Stimulated activated naive CD8-positive, alpha-beta T cell treated with anti-CD3 and anti-CD28 coated beads, Interleukin-15, Interleukin-2, amounts not matched to agents 100 U/mL and 50 U/mL, for 24 hours (primary cell): Measurements from ENCODE around the gene ALG1.
A peak's percentile ranks its signal among the peaks of the same experiment; 100 is the strongest.
"Not testable (repeated sequence)": the region's sequence is repeated elsewhere in the genome, so short reads cannot be mapped to it uniquely, and the experiment has no call there.

Source experiments
- ATAC-seq: fragments of 150-1000 bp; cut with Tn5 transposase; one replicate; pipeline ENCODE4 v1.10.0; 2021
- DNase-seq: peaks from one replicate; pipeline ENCODE4 v3.0.0; 2021

Gene ALG1

GRCh38 chr16:5044581-5044980 lies 27.1 kb upstream of the ALG1 start:
- DNase-seq, ATAC-seq: not testable (repeated sequence)

- DNase-seq (no peak), ATAC-seq (no peak)
Measured at GRCh38 chr16:5045499-5046115, 26.0 kb upstream of the ALG1 start.

GRCh38 chr16:5046914-5047313 lies 24.7 kb upstream of the ALG1 start:
- ATAC-seq (no peak), DNase-seq (no peak)

- DNase-seq (no peak), ATAC-seq (no peak)
Measured at GRCh38 chr16:5054876-5055865, 16.5 kb upstream of the ALG1 start.

- DNase-seq (peak; percentile 63), ATAC-seq (peak; percentile 91)
Measured at GRCh38 chr16:5056352-5056751, 15.3 kb upstream of the ALG1 start.

- no peak for ATAC-seq
- DNase-seq = no peak
Measured at GRCh38 chr16:5058476-5058875, 13.2 kb upstream of the ALG1 start.

- DNase-seq (no peak), ATAC-seq (no peak)
Measured at GRCh38 chr16:5059386-5060072, 12.1 kb upstream of the ALG1 start.

- no peak for ATAC-seq
- DNase-seq = no peak
Measured at GRCh38 chr16:5060073-5060641, 11.5 kb upstream of the ALG1 start.

GRCh38 chr16:5062051-5062450 lies 9.6 kb upstream of the ALG1 start:
- DNase-seq (no peak), ATAC-seq (no peak)

- DNase-seq = no peak
- ATAC-seq = no peak
Measured at GRCh38 chr16:5062790-5063765, 8.6 kb upstream of the ALG1 start.

- ATAC-seq (no peak), DNase-seq (no peak)
Measured at GRCh38 chr16:5064915-5065314, 6.7 kb upstream of the ALG1 start.

GRCh38 chr16:5065326-5065725 lies 6.3 kb upstream of the ALG1 start:
- DNase-seq = no peak
- no peak for ATAC-seq

- ATAC-seq (no peak), DNase-seq (no peak)
Measured at GRCh38 chr16:5065813-5066212, 5.8 kb upstream of the ALG1 start, which contains the start of gene C16orf89. C16orf89 (minus strand) TSS chr16:5065956; CDS start chr16:5065908, 48 bp downstream.

GRCh38 chr16:5066511-5066910 lies 5.1 kb upstream of the ALG1 start:
- ATAC-seq = no peak
- DNase-seq = no peak

- ATAC-seq = no peak
Measured at GRCh38 chr16:5069048-5069447, 2.6 kb upstream of the ALG1 start.

GRCh38 chr16:5069854-5070253 lies 1.8 kb upstream of the ALG1 start:
- DNase-seq (no peak), ATAC-seq (no peak)

More at GRCh38 chr16:5069048-5069447, 2.6 kb upstream of the ALG1 start:
- no peak for DNase-seq

GRCh38 chr16:5070431-5071186 lies 1.0 kb upstream of the ALG1 start:
- no peak for ATAC-seq
- DNase-seq = no peak

- ATAC-seq (no peak), DNase-seq (no peak)
Measured at GRCh38 chr16:5071341-5071680, 332 bp upstream of the ALG1 start.

- DNase-seq (no peak), ATAC-seq (peak; percentile 6)
Measured at GRCh38 chr16:5072334-5073278, 963 bp downstream of the ALG1 start.
